Astrocyte (in vitro differentiated cells and primary cell): ENCODE measurements around the gene SORL1. TPM values are rescaled to one million over a fixed set of nuclear protein-coding genes. Genes with fewer than 3 reads are reported as not detected.

ENCODE experiments used
- DNase-seq: peaks from one replicate; pipeline ENCODE4 v3.0.0-alpha.2; 2010; ENCODE audit warnings: low read depth
- FAIRE-seq: peaks from 2 replicates; lab custom pipeline; 2011; peaks lifted over from hg19 to GRCh38; lab: Jason Lieb, UNC
- H2AFZ ChIP-seq: 2 replicates; pipeline ENCODE4 v1.6.0; 2012; ENCODE audit warnings: low read depth, low read length, inconsistent platforms
- H3K27ac ChIP-seq: 2 replicates; pipeline ENCODE4 v1.5.1; 2011; ENCODE audit warnings: low read depth, low read length, inconsistent platforms
- H3K27me3 ChIP-seq: 2 replicates; pipeline ENCODE4 v1.6.0; 2011; ENCODE audit warnings: low read length, inconsistent platforms; ENCODE audit not compliant: insufficient read depth
- H3K36me3 ChIP-seq: 2 replicates; pipeline ENCODE4 v1.5.1; 2011; ENCODE audit warnings: low read length, inconsistent platforms; ENCODE audit not compliant: insufficient read depth
- H3K4me1 ChIP-seq: 2 replicates; pipeline ENCODE4 v1.5.1; 2011; ENCODE audit warnings: low read length, inconsistent platforms; ENCODE audit not compliant: insufficient read depth
- H3K4me2 ChIP-seq: 2 replicates; pipeline ENCODE4 v1.6.0; 2012; ENCODE audit warnings: low read length, inconsistent platforms
- H3K4me3 ChIP-seq: 2 replicates; pipeline ENCODE4 v1.5.1; 2011; ENCODE audit warnings: low read depth, mild to moderate bottlenecking, low read length, inconsistent platforms; ENCODE audit not compliant: insufficient read depth
- H3K79me2 ChIP-seq: 2 replicates; pipeline ENCODE4 v1.6.0; 2012; ENCODE audit warnings: mild to moderate bottlenecking, low read length, inconsistent platforms; ENCODE audit not compliant: insufficient read depth
- H3K9ac ChIP-seq: 2 replicates; pipeline ENCODE4 v1.6.0; 2012; ENCODE audit warnings: mild to moderate bottlenecking, low read length, inconsistent platforms
- H3K9me3 ChIP-seq: 2 replicates; pipeline ENCODE4 v1.5.1; 2012; ENCODE audit warnings: low read depth, mild to moderate bottlenecking, low read length, inconsistent platforms; ENCODE audit not compliant: insufficient read depth
- H4K20me1 ChIP-seq: 2 replicates; pipeline ENCODE4 v1.6.0; 2012; ENCODE audit warnings: low read length, inconsistent platforms; ENCODE audit not compliant: insufficient read depth
- H3K27ac Mint-ChIP-seq: one replicate; pipeline ENCODE4 v1.8.0; 2021; ENCODE audit warnings: mild to moderate bottlenecking, mixed read lengths; ENCODE audit not compliant: unreplicated experiment
- H3K27me3 Mint-ChIP-seq: one replicate; pipeline ENCODE4 v1.8.0; 2021; ENCODE audit warnings: low read depth, mixed read lengths; ENCODE audit not compliant: unreplicated experiment
- H3K36me3 Mint-ChIP-seq: one replicate; pipeline ENCODE4 v1.8.0; 2021; ENCODE audit warnings: low read depth, mixed read lengths; ENCODE audit not compliant: unreplicated experiment
- H3K4me1 Mint-ChIP-seq: one replicate; pipeline ENCODE4 v1.8.0; 2021; ENCODE audit warnings: low read depth, mixed read lengths; ENCODE audit not compliant: unreplicated experiment
- H3K4me3 Mint-ChIP-seq: one replicate; pipeline ENCODE4 v1.8.0; 2021; ENCODE audit warnings: mild to moderate bottlenecking, moderate library complexity, mixed read lengths; ENCODE audit not compliant: unreplicated experiment
- H3K9me3 Mint-ChIP-seq: one replicate; pipeline ENCODE4 v1.8.0; 2021; ENCODE audit warnings: mild to moderate bottlenecking, mixed read lengths; ENCODE audit not compliant: unreplicated experiment
- CTCF ChIP-seq: IDR thresholded peaks from 2 replicates; pipeline ENCODE4 v1.5.1; 2011; ENCODE audit warnings: low read depth, mild to moderate bottlenecking, inconsistent platforms, low read length, moderate library complexity; ENCODE audit not compliant: insufficient read depth
- EZH2 ChIP-seq: IDR thresholded peaks from 2 replicates; pipeline ENCODE4 v1.6.1; 2012; ENCODE audit warnings: mild to moderate bottlenecking, low read length, inconsistent platforms; ENCODE audit not compliant: insufficient read depth
- total RNA-seq: library from RNA; stranded (reverse); gene quantifications from 2 replicates; pipeline ENCODE4 v1.2.1, GENCODE V29; 2021

The SORL1 gene
- total RNA-seq, 1 donor from 2014 or later: 4.1 TPM

- no peak for TF ChIP-seq CTCF
- no peak for TF ChIP-seq EZH2
- Histone ChIP-seq H3K79me2 (no peaks in the 10 kb centered on the region), H3K4me2 (no peak overlapping the region), H4K20me1 (no peaks in the 10 kb centered on the region), H3K4me1 (no peaks in the 10 kb centered on the region), H2AFZ (no peak overlapping the region), H3K27ac (no peak overlapping the region), H3K4me3 (no peak overlapping the region), H3K9ac (no peak overlapping the region), H3K36me3 (no peaks in the 10 kb centered on the region), H3K9me3 (no peaks in the 10 kb centered on the region), H3K27me3 (peaks cover 4% of the 10 kb centered on the region)
- Mint-ChIP-seq H3K27me3 (no peaks in the 10 kb centered on the region), H3K9me3 (peaks cover 11% of the 10 kb centered on the region), H3K4me3 (no peak overlapping the region), H3K27ac (no peak overlapping the region), H3K36me3 (peaks cover 8% of the 10 kb centered on the region), H3K4me1 (no peaks in the 10 kb centered on the region)
- DNase-seq (no peak), FAIRE-seq (no peak)
These were observed 130.2 kb downstream of the SORL1 start for GRCh38 chr11:121582296-121582695.

DNA sequence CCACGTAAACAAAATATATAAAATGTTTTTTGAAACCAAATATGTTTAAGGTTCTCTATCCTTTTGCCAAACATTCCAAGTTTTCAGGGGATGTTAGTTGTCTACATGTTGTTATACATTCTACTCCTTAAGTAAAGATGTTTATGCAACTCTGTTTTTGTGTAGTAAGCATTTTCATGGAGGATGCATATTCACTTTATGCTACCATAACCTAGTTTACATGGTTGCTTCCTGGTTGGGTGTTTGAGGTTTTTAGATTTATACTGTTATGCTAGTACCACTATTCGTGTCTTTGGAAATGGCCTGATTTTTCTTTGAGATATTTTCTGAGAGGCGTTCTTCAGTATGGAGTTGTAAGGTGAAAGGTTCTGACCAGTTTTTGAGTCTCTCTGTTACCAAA lies 131.7 kb downstream of the SORL1 start:
- Histone ChIP-seq H3K4me3 (no peak overlapping the region), H3K36me3 (no peaks in the 10 kb centered on the region), H3K4me1 (no peaks in the 10 kb centered on the region), H3K9me3 (no peaks in the 10 kb centered on the region), H3K9ac (no peak overlapping the region), H2AFZ (no peak overlapping the region), H3K79me2 (no peaks in the 10 kb centered on the region), H3K4me2 (no peak overlapping the region), H3K27me3 (peaks cover 2% of the 10 kb centered on the region), H4K20me1 (no peaks in the 10 kb centered on the region), H3K27ac (no peak overlapping the region)
- FAIRE-seq (no peak), DNase-seq (no peak)
- Mint-ChIP-seq H3K4me1 (no peaks in the 10 kb centered on the region), H3K4me3 (no peak overlapping the region), H3K36me3 (peaks cover 6% of the 10 kb centered on the region), H3K27me3 (no peaks in the 10 kb centered on the region), H3K9me3 (peaks cover 8% of the 10 kb centered on the region), H3K27ac (no peak overlapping the region)
- TF ChIP-seq EZH2 (no peak), CTCF (no peak)

DNA sequence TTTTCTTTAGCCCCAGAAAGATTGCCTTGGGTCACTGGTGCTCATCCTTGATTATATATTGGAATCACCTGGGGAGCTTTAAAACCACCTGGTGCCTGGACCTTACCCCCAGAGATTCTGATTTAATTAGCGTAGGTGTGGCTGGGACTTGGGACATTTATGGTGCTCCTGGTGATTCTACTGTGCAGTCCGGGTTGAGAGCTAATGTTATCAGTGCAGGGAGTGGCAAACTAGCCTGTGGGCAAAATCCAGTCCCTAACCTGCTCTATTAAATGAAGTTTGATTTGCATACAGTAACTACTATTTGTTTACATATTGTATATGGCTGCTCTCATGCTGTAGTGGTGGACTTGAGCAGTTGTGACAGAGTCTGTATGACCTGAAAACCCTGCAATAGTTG lies 134.6 kb downstream of the SORL1 start:
- no peaks in the 10 kb centered on the region for H3K36me3 ChIP-seq
- no peaks in the 10 kb centered on the region for H3K9me3 Mint-ChIP-seq
- H3K27me3 ChIP-seq: peaks cover 9% of the 10 kb centered on the region
- no peaks in the 10 kb centered on the region for H3K4me1 Mint-ChIP-seq
- no peak overlapping the region for H3K27ac ChIP-seq
- no peak overlapping the region for H3K4me3 Mint-ChIP-seq
- no peak for FAIRE-seq
- H4K20me1 ChIP-seq: no peaks in the 10 kb centered on the region
- no peaks in the 10 kb centered on the region for H3K27me3 Mint-ChIP-seq
- TF ChIP-seq EZH2: no peak
- no peak for TF ChIP-seq CTCF
- no peaks in the 10 kb centered on the region for H3K4me1 ChIP-seq
- H3K79me2 ChIP-seq: no peaks in the 10 kb centered on the region
- no peak for DNase-seq
- H2AFZ ChIP-seq: no peak overlapping the region
- no peak overlapping the region for H3K4me2 ChIP-seq
- peaks cover 6% of the 10 kb centered on the region for H3K36me3 Mint-ChIP-seq
- no peak overlapping the region for H3K9ac ChIP-seq
- H3K27ac Mint-ChIP-seq: no peak overlapping the region
- no peak overlapping the region for H3K4me3 ChIP-seq
- H3K9me3 ChIP-seq: no peaks in the 10 kb centered on the region
